ENCODE results near the gene PRMT6.
A peak's percentile ranks its signal among the peaks of the same experiment; 100 is the strongest.
"Not testable (repeated sequence)": the region's sequence is repeated elsewhere in the genome, so short reads cannot be mapped to it uniquely, and the experiment has no call there.

The PRMT6 gene

DNA sequence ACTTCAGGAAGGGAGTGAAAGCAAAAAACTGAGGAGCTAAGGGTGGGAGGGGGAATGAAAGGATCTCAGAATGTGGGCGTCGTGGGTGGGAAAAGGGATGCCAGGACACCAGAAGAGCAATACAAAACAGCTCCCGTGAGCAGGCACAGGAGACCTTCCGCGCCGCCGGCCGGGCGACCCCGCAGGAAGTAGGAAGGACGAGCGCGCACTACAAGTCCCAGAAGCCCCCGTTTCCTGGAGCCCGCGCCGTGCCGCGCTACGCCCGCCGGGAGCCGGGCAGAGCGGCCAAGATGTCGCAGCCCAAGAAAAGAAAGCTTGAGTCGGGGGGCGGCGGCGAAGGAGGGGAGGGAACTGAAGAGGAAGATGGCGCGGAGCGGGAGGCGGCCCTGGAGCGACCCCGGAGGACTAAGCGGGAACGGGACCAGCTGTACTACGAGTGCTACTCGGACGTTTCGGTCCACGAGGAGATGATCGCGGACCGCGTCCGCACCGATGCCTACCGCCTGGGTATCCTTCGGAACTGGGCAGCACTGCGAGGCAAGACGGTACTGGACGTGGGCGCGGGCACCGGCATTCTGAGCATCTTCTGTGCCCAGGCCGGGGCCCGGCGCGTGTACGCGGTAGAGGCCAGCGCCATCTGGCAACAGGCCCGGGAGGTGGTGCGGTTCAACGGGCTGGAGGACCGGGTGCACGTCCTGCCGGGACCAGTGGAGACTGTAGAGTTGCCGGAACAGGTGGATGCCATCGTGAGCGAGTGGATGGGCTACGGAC, at the start of gene PRMT6:
Gene PRMT6 (plus strand): TSS at position 249 of the 771 bp plus-strand sequence. CDS start 42 bp downstream, at position 291.
- DNase-seq (ENCODE audit: low read depth in 1 of 2, low spot score in 1 of 2): peak; percentile 56 to 68

GRCh38 chr1:107009281-107009680, 47.2 kb upstream of the PRMT6 start:
- no peak for DNase-seq (ENCODE audit: low read depth in 1 of 2, low spot score in 1 of 2)

DNA sequence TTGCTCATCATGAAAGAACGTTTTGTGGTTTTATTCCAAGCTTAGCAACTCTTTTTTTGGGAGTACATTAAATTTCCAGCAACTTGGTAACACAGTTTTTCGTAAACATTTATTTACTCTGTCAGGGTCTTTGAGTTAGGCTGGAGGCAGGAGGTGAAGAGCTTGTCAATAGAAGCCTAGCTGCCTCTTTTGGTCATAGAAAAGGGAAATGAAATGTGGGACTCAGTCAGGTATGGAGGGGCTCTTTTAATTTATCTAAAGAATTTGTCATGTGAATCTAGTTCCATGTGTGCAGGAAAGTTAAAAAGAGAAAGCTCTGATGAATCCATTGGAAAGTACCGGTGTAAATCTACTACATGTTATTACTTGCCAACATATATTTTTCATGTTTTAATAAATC, 45.9 kb upstream of the PRMT6 start:
- DNase-seq (ENCODE audit: low read depth in 1 of 2, low spot score in 1 of 2): no peak

DNA sequence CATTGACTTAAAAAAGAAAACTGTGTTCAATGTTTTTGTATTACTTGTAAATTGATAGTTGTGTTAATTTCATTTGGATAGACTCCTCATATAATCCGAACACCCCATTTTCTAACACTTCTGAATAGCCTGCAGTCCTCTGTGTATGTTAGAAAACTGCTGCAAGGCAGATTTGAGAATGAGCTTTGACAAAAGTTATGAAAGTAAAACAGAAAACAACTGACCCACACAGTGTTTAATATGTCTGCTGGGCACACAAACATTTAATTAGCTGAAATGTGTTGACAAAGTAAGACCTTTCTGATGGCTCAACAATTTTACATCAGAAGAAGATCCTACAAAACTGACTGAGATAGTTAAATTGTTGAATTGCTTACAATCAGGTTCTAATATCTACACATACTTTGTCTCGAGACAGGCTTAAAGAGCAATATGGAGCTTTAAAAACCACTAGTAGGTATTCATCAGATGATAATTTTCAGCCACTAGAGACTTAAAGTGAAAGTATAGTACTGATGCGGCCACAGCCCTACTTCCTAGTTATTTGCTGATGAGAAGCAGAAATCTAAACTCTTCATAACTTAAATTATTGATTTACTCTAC, 40.0 kb upstream of the PRMT6 start:
- DNase-seq (ENCODE audit: low read depth in 1 of 2, low spot score in 1 of 2): no peak

- no peak for DNase-seq (ENCODE audit: low read depth in 1 of 2, low spot score in 1 of 2)
Measured at GRCh38 chr1:107018445-107018844, 38.0 kb upstream of the PRMT6 start.

DNA sequence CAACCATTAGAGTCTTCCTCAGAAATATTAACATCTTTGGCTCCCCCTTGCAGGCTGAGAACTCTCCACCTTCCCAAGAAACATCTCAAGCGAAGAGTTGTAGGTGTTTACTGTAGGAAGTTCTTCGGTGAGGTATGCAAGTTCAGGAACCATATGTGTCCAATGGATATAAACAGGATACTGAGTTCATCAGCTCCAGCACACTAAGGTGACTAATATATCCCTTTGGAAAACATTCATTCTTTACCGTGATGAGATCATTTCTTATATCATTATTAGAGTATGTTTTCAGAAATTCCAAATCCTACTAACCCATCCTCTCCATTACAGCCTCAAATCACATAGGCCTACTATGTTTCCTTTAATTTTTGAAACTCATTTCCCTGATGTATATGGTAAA, 37.3 kb upstream of the PRMT6 start:
- no peak for DNase-seq (ENCODE audit: low read depth in 1 of 2, low spot score in 1 of 2)

GRCh38 chr1:107038874-107039273, 17.6 kb upstream of the PRMT6 start:
- not testable (repeated sequence) for DNase-seq (ENCODE audit: low read depth in 1 of 2, low spot score in 1 of 2)

DNA sequence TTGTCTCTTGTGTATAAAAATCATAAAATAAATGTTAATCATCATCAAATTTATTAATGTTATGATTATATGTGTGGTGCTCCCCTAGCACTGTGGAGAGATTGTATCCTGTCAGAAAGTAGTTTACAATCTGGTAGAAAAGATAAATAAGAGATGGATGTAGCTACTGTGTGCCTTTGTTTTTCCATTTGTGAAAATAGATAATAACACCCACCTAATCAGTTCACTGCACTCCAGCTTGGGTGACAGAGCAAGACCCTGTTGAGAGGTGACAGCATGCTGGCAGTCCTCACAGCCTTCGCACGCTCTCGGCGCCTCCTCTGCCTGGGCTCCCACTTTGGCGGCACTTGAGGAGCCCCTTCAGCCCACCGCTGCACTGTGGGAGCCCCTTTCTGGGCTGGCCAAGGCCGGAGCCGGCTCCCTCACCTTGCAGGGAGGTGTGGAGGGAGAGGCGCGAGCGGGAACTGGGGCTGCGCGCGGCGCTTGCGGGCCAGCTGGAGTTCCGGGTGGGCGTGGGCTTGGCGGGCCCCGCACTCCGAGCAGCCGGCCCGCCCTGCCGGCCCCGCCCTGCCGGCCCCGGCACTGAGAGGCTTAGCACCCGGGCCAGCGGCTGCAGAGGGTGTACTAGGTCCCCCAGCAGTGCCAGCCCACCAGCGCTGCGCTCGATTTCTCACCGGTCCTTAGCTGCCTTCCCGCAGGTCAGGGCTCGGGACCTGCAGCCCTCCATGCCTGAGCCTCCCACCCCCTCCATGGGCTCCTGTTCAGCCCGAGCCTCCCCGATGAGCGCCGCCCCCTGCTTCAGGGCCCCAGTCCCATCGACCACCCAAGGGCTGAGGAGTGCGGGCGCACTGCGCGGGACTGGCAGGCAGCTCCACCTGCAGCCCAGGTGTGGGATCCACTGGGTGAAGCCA, 11.9 kb upstream of the PRMT6 start:
- DNase-seq (ENCODE audit: low read depth in 1 of 2, low spot score in 1 of 2): not testable (repeated sequence)

GRCh38 chr1:107047602-107048001, 8.9 kb upstream of the PRMT6 start:
- DNase-seq (ENCODE audit: low read depth in 1 of 2, low spot score in 1 of 2): no peak

- no peak for DNase-seq (ENCODE audit: low read depth in 1 of 2, low spot score in 1 of 2)
Measured at GRCh38 chr1:107048241-107048640, 8.2 kb upstream of the PRMT6 start.

GRCh38 chr1:107051266-107051665, 5.2 kb upstream of the PRMT6 start:
- DNase-seq (ENCODE audit: low read depth in 1 of 2, low spot score in 1 of 2): no peak

GRCh38 chr1:107055919-107056425, 502 bp upstream of the PRMT6 start:
- not testable (repeated sequence) for DNase-seq (ENCODE audit: low read depth in 1 of 2, low spot score in 1 of 2)

GRCh38 chr1:107057197-107058133, 991 bp downstream of the PRMT6 start:
- peak in 1 of 2 donors; percentile 9 for DNase-seq (ENCODE audit: low read depth in 1 of 2, low spot score in 1 of 2)

- DNase-seq (ENCODE audit: low read depth in 1 of 2, low spot score in 1 of 2): no peak
Measured at GRCh38 chr1:107058245-107059032, 2.0 kb downstream of the PRMT6 start.

- no peak for DNase-seq (ENCODE audit: low read depth in 1 of 2, low spot score in 1 of 2)
Measured at GRCh38 chr1:107061886-107062285, 5.4 kb downstream of the PRMT6 start.

- DNase-seq (ENCODE audit: low read depth in 1 of 2, low spot score in 1 of 2): no peak
Measured at GRCh38 chr1:107073493-107073892, 17.0 kb downstream of the PRMT6 start.

- no peak for DNase-seq (ENCODE audit: low read depth in 1 of 2, low spot score in 1 of 2)
Measured at GRCh38 chr1:107076841-107077240, 20.4 kb downstream of the PRMT6 start.

DNA sequence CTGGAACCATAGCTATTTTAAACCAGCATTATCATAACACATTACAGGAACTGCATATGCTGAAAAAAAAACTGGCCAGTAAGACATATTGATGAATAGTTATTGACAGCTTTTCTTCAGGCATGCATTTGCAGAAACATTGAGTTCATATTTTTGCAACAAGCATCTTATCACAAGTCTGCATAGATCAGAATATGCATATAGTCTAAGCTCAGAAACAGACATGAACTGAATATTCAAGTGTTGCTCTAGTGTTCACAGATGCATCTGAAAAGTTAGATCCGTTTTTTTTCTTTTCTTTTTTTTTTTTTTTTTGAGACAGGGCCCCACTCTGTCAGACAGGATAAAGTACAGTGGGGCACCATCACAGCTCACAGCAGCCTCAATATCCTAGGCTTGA, 22.8 kb downstream of the PRMT6 start:
- DNase-seq (ENCODE audit: low read depth in 1 of 2, low spot score in 1 of 2): no peak

DNA sequence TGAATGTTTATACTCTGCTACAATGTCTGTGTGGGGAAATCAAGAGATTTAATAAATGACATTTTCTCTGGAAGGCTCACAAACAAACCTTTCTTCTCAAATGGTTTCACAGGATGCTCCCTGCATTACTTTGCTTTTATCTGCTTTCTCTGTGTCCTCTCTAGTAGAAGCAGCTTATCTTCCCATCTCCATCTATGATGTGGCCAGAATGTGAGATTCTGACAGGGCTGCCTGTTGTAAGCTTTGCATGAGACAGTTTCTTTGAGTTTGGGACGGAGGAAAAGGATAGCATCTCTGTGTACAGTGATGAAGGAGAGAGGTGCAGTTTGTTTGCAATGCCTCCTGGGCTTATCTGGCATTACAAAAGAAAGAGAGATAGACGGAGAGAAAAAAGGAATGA, 24.6 kb downstream of the PRMT6 start:
- no peak for DNase-seq (ENCODE audit: low read depth in 1 of 2, low spot score in 1 of 2)

- DNase-seq (ENCODE audit: low read depth in 1 of 2, low spot score in 1 of 2): no peak
Measured at GRCh38 chr1:107091418-107091817, 34.9 kb downstream of the PRMT6 start.

Data from activated T-helper 1 cell treated with anti-CD3 and anti-CD28 coated beads, Interleukin-2, amount 50 U/mL, for 16 hours (primary cell).